ENCODE data around the gene TMEM267. TPM values are rescaled to one million over a fixed set of nuclear protein-coding genes. Genes with fewer than 3 reads are reported as not detected.
"Not testable (repeated sequence)": the region's sequence is repeated elsewhere in the genome, so short reads cannot be mapped to it uniquely, and the experiment has no call there.

Gene TMEM267
- polyA plus RNA-seq, 5 donors: 12.1 to 18.1 (median 14.0) TPM

GRCh38 chr5:43412156-43412555 is 71.5 kb downstream of the TMEM267 start, which contains the start of gene CCL28:
Gene CCL28, minus strand, starts transcription at chr5:43412391. Its CDS starts 75 bp downstream, at chr5:43412316.
- DNase-seq: no peak

GRCh38 chr5:43411495-43411894 is 72.2 kb downstream of the TMEM267 start:
- DNase-seq: no peak

GRCh38 chr5:43410414-43410813 is 73.3 kb downstream of the TMEM267 start:
- no peak for DNase-seq

GRCh38 chr5:43409809-43410271 is 73.8 kb downstream of the TMEM267 start:
- DNase-seq: no peak

- DNase-seq: not testable (repeated sequence)
Measured at GRCh38 chr5:43402524-43403066, 81.1 kb downstream of the TMEM267 start.

GRCh38 chr5:43401827-43402226 is 81.8 kb downstream of the TMEM267 start:
- DNase-seq: no peak

GRCh38 chr5:43400082-43400481 is 83.6 kb downstream of the TMEM267 start:
- DNase-seq: no peak

GRCh38 chr5:43396762-43397304 is 86.8 kb downstream of the TMEM267 start:
- DNase-seq: peak; percentile 17 to 39

Other genes starting within 250 kb of the TMEM267 start
- gene HMGCS1, start 170.5 kb downstream of the TMEM267 start, polyA plus RNA-seq (ENCODE audit: insufficient read depth in 1 of 5, insufficient read length in 5 of 5, low replicate concordance in 1 of 5): 10 to 100 TPM; 46.6 to 69.2 (median 55.0) TPM
- under 1 TPM; 0.31 to 0.77 (median 0.42) TPM for gene CCL28, start 71.5 kb downstream of the TMEM267 start, polyA plus RNA-seq (ENCODE audit: insufficient read depth in 1 of 5, insufficient read length in 5 of 5, low replicate concordance in 1 of 5)
- 10 to 100 TPM in 1 of 5 donors, 1 to 10 TPM in 4; 4.3 to 11.9 (median 8.1) TPM for gene C5orf34, start 31.3 kb upstream of the TMEM267 start, polyA plus RNA-seq (ENCODE audit: insufficient read depth in 1 of 5, insufficient read length in 5 of 5, low replicate concordance in 1 of 5)
- gene PAIP1, start 73.2 kb upstream of the TMEM267 start, polyA plus RNA-seq (ENCODE audit: insufficient read depth in 1 of 5, insufficient read length in 5 of 5, low replicate concordance in 1 of 5): 100 to 1,000 TPM; 109 to 151 (median 124) TPM
- 10 to 100 TPM; 63.3 to 97.7 (median 91.4) TPM for gene NNT, start 119.3 kb upstream of the TMEM267 start, polyA plus RNA-seq (ENCODE audit: insufficient read depth in 1 of 5, insufficient read length in 5 of 5, low replicate concordance in 1 of 5)

Data from right lung (tissue), 5 donors.